Kidney (tissue), 14 donors: ENCODE measurements around the gene NEK11. TPM values are rescaled to one million over a fixed set of nuclear protein-coding genes. Genes with fewer than 3 reads are reported as not detected.
"Not testable (repeated sequence)": the region's sequence is repeated elsewhere in the genome, so short reads cannot be mapped to it uniquely, and the experiment has no call there.

Experiments
- DNase-seq, 5 donors: peaks; one replicate each; pipeline ENCODE4 v3.0.0-alpha.2; 2013 to 2020
- FAIRE-seq: peaks from 2 replicates; lab custom pipeline; 2012; peaks lifted over from hg19 to GRCh38; lab: Jason Lieb, UNC
- H3K27ac ChIP-seq, 2 donors: one replicate each; pipeline ENCODE4 v1.7.0; 2013; ENCODE audit warnings: low read depth in 2 of 2, low read length in 2 of 2, inconsistent platforms in 1 of 2
- H3K27me3 ChIP-seq: one replicate; pipeline ENCODE4 v1.7.1; 2013; ENCODE audit warnings: low read length, inconsistent platforms; ENCODE audit not compliant: control insufficient read depth, insufficient read depth
- H3K36me3 ChIP-seq, 3 donors: one replicate each; pipeline versions ENCODE4 v1.7.0 to v1.7.1; 2013; ENCODE audit warnings: low read length in 3 of 3, control low read depth in 1 of 3, inconsistent platforms in 1 of 3; ENCODE audit not compliant: insufficient read depth in 3 of 3, control insufficient read depth in 2 of 3
- H3K4me1 ChIP-seq, 3 donors: one replicate each; pipeline versions ENCODE4 v1.7.0 to v1.7.1; 2013; ENCODE audit warnings: low read length in 3 of 3, inconsistent platforms in 1 of 3, low read depth in 1 of 3; ENCODE audit not compliant: control insufficient read depth in 2 of 3, insufficient read depth in 2 of 3
- H3K4me3 ChIP-seq, 3 donors: one replicate each; pipeline versions ENCODE4 v1.7.0 to v1.8.1; 2013; ENCODE audit warnings: low read length in 3 of 3, control low read depth in 1 of 3, inconsistent platforms in 1 of 3
- H3K9ac ChIP-seq, 3 donors: one replicate each; pipeline versions ENCODE4 v1.7.0 to v1.7.1; 2013; ENCODE audit warnings: low read length in 3 of 3, control low read depth in 1 of 3, inconsistent platforms in 1 of 3
- H3K9me3 ChIP-seq, 3 donors: one replicate each; pipeline versions ENCODE4 v1.7.0 to v1.7.1; 2013; ENCODE audit warnings: low read length in 3 of 3, control low read depth in 1 of 3, inconsistent platforms in 1 of 3; ENCODE audit not compliant: control insufficient read depth in 2 of 3, insufficient read depth in 1 of 3
- CTCF ChIP-seq: IDR thresholded peaks from 3 replicates; pipeline ENCODE4 v1.5.1; 2012; ENCODE audit warnings: mild to moderate bottlenecking, moderate library complexity, borderline replicate concordance; ENCODE audit not compliant: insufficient read depth; ENCODE audit errors: extremely low read depth
- intact Hi-C: fragments of 100-400 bp; cut with DNase I; formaldehyde crosslinking; loops from one replicate; pipeline ENCODE4 v1.11.1; 2022
- polyA plus RNA-seq: library from polyadenylated mRNA; stranded (reverse); fragments of 350-450 nt; fragmentation: Illumina TruSeq; extraction: RNeasy Lipid Tissue Mini Kit (QIAGEN cat#74804); gene quantifications from one replicate; pipeline ENCODE4 v1.2.3, GENCODE V29; 2014; ENCODE audit warnings: low read depth, low replicate concordance; ENCODE audit not compliant: insufficient read depth
- total RNA-seq: library from RNA; stranded (reverse); fragmentation: NEBNext Ultra II Directional; extraction: Animal tissue kit (Norgen Biotek cat#: 25700); gene quantifications from one replicate; pipeline ENCODE4 v1.2.1, GENCODE V29; 2021
- donor health status: control.
- donor health status: control.
- donor health status: control.
- donor health status: control.
- donor health status: control.
- donor health status: DM: yes; HTN: yes; CAD: no.
- donor health status: Normal renal cell carcinoma (clear cell type).

The NEK11 gene
- total and polyA plus RNA-seq, 2 donors from 2014 or later = 7.9 to 13.2 TPM

DNA sequence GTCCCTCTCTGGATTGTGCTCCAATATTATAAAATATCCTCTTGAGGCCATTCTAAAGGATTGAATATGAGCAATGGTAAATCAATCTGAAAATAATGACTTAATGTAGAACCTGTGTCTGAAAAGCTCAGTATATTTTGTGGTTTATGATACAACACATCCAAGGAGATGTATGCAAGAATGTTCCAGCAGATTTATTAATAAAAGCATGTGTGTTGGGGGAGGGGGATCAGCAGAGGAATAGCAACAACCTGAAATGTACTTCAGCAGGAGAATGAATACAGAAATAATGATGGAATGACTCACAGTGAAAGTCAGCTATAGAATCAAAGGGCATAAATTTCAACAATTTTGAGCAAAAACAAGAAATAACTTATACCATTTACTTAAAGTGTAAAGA lies 298.2 kb downstream of the NEK11 start:
- Histone ChIP-seq H3K4me3 (no peak overlapping the region), H3K9me3 (no peaks in the 10 kb centered on the region), H3K27ac (no peak overlapping the region), H3K4me1 (no peaks in the 10 kb centered on the region), H3K27me3 (no peaks in the 10 kb centered on the region), H3K9ac (no peak overlapping the region), H3K36me3 (no peaks in the 10 kb centered on the region)
- DNase-seq (no peak), FAIRE-seq (no peak)
- no peak for TF ChIP-seq CTCF
- intact Hi-C loops = no loop called here

DNA sequence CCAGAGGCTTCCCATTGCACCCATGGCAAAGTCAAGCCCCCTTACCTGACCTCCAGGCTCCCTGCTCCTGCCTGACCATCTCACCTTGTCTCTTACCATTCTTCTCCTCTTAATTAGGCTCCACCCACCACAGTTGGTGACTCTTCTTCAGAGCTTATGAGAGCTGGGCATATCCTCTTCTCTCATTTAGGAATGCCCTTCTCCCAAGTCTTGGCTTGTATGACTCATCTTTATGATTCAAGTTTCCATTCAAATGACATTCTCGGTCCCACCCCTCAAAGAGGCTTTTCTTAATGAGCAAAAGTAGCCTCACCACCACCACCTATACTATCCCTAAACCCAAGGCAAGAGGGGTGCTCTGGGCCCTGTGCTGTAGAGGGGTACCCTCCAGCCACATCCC lies 299.6 kb downstream of the NEK11 start:
- intact Hi-C loops = no loop called here
- no peak for FAIRE-seq
- no peak overlapping the region for H3K9ac ChIP-seq

GRCh38 chr3:131328721-131329120 lies 302.0 kb downstream of the NEK11 start:
- intact Hi-C loops = no loop called here
- no peak overlapping the region for H3K4me3 ChIP-seq
- H3K4me1 ChIP-seq = no peaks in the 10 kb centered on the region
- no peaks in the 10 kb centered on the region for H3K9me3 ChIP-seq
- no peak overlapping the region for H3K9ac ChIP-seq
- H3K36me3 ChIP-seq = no peaks in the 10 kb centered on the region
- no peak overlapping the region for H3K27ac ChIP-seq
- FAIRE-seq (no peak), DNase-seq (no peak)
- H3K27me3 ChIP-seq = no peaks in the 10 kb centered on the region
- TF ChIP-seq CTCF = no peak

More for the DNA sequence above, 299.6 kb downstream of the NEK11 start:
- H3K27me3 ChIP-seq = no peaks in the 10 kb centered on the region
- TF ChIP-seq CTCF = no peak
- no peak overlapping the region for H3K4me3 ChIP-seq
- H3K9me3 ChIP-seq = no peaks in the 10 kb centered on the region
- H3K27ac ChIP-seq = no peak overlapping the region
- H3K4me1 ChIP-seq = no peaks in the 10 kb centered on the region
- H3K36me3 ChIP-seq = no peaks in the 10 kb centered on the region
- DNase-seq = no peak

- Histone ChIP-seq H3K9ac (no peak overlapping the region), H3K27me3 (no peaks in the 10 kb centered on the region), H3K4me3 (no peak overlapping the region), H3K9me3 (no peaks in the 10 kb centered on the region), H3K27ac (no peak overlapping the region), H3K4me1 (no peaks in the 10 kb centered on the region), H3K36me3 (no peaks in the 10 kb centered on the region)
- FAIRE-seq = no peak
- TF ChIP-seq CTCF = no peak
- DNase-seq = no peak
- intact Hi-C loops = no loop called here
Observed at GRCh38 chr3:131329774-131330173, 303.1 kb downstream of the NEK11 start.

- DNase-seq, FAIRE-seq: not testable (repeated sequence)
Observed at GRCh38 chr3:131331456-131332085, 304.9 kb downstream of the NEK11 start.

More at GRCh38 chr3:131331456-131332085, 304.9 kb downstream of the NEK11 start:
- H3K27me3 ChIP-seq, H3K27ac ChIP-seq, intact Hi-C loops, H3K4me1 ChIP-seq, H3K9me3 ChIP-seq, H3K4me3 ChIP-seq, H3K9ac ChIP-seq, H3K36me3 ChIP-seq: not testable (repeated sequence)
